GM23248 (cell line): ENCODE data around the gene FBXO40.

Source experiments
- EZH2 ChIP-seq: fragments of 200-600 bp; sonication (generic); IDR thresholded peaks from 2 replicates; pipeline ENCODE4 v1.6.1; 2018; ENCODE audit warnings: antibody characterized with exemption, mild to moderate bottlenecking; ENCODE audit not compliant: insufficient read depth, poor library complexity, severe bottlenecking
- EZH2phosphoT487 ChIP-seq: fragments of 200-600 bp; sonication (generic); IDR thresholded peaks from 2 replicates; pipeline ENCODE4 v1.6.1; 2018; ENCODE audit warnings: antibody characterized with exemption, moderate library complexity, mild to moderate bottlenecking, low read depth; ENCODE audit not compliant: insufficient read depth

DNA sequence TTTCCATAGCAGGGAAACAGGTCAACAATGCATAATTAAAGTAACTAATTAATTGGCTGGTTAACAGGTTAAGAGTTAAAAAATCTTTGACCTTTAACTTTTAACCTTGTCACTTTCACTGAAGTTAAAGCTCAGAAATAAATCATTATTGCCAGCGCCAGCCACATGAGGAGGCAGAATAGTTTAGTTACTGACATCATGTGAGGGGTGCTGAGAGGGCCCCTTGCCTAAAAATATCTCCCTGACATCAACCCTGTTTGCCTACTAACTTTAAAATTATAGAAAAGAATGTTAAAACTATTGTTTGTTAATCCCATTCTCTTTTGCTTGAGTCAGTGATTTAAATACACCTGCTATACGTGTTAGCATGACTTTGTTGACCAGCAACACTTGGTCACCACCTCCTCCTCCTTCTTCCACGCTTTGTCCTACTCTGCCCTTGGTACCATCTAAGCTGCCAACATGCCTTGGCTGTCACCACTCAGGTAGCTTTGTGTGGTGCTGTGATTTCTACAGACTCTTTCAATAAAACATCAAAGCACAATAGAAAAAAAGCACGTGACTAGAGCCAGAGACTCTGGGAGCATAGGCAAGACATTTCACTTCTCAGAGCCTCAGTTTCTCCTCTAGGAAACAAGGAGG is 2.7 kb downstream of the FBXO40 start:
- TF ChIP-seq EZH2 (no peak), EZH2phosphoT487 (no peak)
